ENCODE data around the gene OSBPL2.

OSBPL2 gene

DNA sequence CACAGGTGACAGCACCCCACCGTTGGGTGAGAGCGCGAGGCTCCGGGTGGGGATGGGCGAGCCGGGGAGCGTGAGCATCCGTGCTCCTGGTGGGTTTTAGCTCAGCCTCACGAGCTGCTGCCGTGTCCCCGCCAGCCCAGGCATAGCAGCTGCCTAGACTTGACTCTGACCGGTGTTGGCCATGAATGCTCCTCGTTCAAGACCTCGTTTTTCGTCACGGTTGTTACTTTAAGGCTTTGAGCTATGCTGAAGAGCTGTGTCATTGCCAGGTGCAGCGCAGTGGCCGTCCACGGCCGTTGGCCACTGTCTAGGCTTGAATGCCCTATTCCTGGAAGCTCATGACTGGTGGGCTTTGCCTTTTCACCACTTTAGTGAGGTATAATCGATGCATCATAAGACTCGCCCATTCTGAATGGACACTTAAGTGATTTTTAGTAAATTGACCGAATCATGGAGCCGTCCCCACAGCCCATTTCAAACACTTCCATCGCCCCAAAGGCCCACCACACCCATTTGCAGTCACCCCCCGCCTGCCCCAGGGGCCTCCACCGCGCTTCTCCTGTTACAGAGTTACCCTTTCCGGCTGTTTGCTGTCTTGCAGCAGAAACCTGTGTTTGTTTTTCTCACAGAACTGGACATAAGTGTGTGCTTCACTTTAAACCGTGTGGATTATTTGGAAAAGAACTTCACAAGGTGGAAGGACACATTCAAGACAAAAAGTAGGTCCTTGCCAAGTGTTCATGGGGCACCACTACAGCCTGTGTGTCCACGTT lies 43.0 kb downstream of the OSBPL2 start:
- in situ Hi-C loops (cut with MboI; ENCODE audit: low sequenced_read_pairs) = no loop called here

DNA sequence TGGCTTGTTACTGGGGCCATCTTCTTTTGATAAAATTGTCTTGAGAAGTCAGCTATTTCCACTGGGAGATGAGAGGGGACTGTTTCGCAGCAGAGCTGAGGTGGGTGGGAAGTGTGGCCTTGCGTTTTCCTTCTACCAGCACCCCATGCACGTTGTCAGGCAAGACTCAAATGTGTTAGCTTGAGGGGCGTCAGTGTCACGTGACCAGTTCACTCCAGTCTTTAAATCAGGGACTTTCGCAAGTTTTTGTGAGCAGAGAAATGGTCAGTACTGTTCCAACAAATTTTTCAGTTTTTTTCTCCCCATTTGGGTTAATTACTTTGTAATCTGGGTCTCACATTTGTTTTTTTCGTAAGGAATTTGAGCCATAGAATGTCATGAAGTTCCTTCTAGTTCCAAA lies 43.8 kb downstream of the OSBPL2 start:
- in situ Hi-C loops (cut with MboI; ENCODE audit: low sequenced_read_pairs) = no loop called here

- in situ Hi-C loops (cut with MboI; ENCODE audit: low sequenced_read_pairs) = no loop called here
Measured at GRCh38 chr20:62282877-62283503, 44.7 kb downstream of the OSBPL2 start.

DNA sequence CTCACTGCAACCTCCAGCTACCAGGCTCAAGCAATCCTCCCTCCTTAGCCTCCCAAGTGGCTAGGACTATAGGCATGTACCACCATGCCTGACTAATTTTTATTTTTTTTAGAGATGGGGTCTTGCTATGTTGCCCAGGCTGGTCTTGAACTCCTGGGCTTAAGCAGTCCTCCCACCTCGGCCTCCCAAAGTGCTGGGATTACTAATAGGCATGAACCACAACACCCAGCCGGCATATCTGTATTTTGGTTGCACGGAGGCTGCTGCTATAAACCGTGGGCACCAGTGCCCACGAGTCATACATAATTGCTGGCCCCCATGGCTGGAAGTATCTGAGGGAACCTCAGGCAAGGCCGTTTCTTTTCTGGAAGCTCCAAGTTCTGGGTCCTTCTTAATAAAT lies 46.1 kb downstream of the OSBPL2 start:
- in situ Hi-C loops (cut with MboI; ENCODE audit: low sequenced_read_pairs) = no loop called here

GRCh38 chr20:62285151-62285550 lies 46.8 kb downstream of the OSBPL2 start:
- in situ Hi-C loops (cut with MboI; ENCODE audit: low sequenced_read_pairs) = no loop called here

DNA sequence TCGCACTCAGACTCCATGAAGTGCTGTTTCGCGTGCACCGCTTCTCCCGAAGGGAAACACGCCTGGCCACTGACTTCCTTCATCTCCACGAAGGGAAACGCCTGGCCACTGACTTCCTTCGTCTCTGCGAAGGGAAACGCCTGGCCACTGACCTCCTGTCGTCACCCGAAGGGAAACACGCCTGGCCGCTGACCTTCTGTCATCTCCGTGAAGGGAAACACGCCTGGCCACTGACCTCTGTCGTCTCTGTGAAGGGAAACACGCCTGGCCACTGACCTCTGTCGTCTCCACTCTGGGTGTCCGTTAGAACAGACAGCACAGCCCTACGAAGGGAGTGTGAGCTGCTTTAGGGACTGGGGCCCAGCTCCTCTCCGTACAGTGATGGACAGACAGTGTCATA lies 47.4 kb downstream of the OSBPL2 start:
- in situ Hi-C loops (cut with MboI; ENCODE audit: low sequenced_read_pairs) = no loop called here

- in situ Hi-C loops (cut with MboI; ENCODE audit: low sequenced_read_pairs) = no loop called here
Measured at GRCh38 chr20:62286493-62287064, 48.3 kb downstream of the OSBPL2 start.

DNA sequence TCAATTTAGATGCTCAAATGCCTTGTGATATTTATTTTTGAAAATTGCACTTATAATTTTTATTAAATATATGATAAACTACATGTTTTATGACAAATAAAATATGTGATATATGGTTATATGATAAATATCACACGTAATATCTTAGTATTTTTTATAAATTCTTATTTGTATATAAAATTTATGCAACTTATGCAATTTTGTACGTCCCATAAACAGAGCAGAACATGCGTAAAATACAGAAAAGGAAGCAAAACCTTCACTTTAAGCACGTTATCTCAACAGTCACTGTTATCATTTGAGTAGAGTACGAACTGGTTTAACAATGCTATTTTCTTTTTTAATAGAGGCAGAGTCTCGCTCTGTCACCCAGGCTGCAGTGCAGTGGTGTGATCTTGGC lies 48.8 kb downstream of the OSBPL2 start:
- in situ Hi-C loops (cut with MboI; ENCODE audit: low sequenced_read_pairs) = no loop called here

GRCh38 chr20:62287759-62288534 lies 49.6 kb downstream of the OSBPL2 start:
- in situ Hi-C loops (cut with MboI; ENCODE audit: low sequenced_read_pairs) = no loop called here

GRCh38 chr20:62288535-62289105 lies 50.3 kb downstream of the OSBPL2 start:
- in situ Hi-C loops (cut with MboI; ENCODE audit: low sequenced_read_pairs) = no loop called here

DNA sequence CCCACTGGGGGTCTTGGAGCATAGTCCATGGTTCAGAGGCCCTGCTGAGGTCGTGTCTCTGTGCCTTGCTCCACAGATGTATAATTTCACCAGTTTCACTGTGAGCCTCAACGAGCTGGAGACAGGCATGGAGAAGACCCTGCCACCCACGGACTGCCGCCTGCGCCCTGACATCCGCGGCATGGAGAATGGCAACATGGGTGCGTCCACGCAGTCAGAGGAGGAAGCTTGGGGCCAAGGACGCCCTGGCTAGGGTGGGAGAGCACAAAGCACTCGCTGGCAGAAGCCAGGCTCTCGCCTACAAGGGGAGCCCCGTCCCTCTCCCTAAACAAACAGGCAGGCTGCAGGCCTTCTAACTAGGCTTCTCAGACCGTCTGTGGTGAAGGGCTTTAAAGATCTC lies 50.8 kb downstream of the OSBPL2 start:
- in situ Hi-C loops (cut with MboI; ENCODE audit: low sequenced_read_pairs) = no loop called here

GRCh38 chr20:62289898-62290297 lies 51.6 kb downstream of the OSBPL2 start:
- in situ Hi-C loops (cut with MboI; ENCODE audit: low sequenced_read_pairs) = no loop called here

DNA sequence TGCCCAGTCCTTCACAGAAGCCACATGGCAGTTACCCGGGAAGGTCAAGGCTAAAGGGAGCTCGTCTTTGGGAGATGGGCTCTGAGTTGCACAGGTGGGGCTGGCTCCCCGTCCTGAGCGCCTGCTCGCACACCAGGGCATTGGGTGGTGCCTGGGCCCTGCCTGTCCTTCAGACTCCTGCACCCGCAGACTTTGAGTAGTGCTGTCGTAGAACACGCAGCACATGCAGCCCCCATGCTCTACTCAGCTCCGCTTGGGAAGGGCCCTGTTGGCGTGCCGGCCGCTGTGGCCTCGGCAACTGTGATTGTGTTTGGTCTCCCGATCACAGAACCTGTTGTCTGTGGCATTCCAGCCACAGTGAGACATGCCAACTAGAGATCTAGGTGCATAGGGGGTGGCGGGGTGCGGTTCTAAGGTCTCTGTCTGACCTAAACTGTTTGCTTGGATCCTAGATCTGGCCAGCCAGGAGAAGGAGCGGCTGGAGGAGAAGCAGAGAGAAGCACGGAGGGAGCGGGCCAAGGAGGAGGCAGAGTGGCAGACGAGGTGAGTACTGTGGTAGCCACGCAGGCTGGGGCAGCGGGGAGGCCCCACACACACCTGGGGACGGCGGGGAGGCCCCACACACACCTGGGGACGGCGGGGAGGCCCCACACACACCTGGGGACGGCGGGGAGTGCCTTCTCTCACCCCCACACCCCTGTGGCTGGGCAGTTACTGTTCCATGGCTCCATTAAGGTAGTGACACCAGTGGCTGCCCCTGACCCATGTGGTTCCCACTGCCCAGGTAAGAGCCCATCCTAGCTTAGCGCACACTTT lies 53.1 kb downstream of the OSBPL2 start:
- in situ Hi-C loops (cut with MboI; ENCODE audit: low sequenced_read_pairs) = no loop called here

DNA sequence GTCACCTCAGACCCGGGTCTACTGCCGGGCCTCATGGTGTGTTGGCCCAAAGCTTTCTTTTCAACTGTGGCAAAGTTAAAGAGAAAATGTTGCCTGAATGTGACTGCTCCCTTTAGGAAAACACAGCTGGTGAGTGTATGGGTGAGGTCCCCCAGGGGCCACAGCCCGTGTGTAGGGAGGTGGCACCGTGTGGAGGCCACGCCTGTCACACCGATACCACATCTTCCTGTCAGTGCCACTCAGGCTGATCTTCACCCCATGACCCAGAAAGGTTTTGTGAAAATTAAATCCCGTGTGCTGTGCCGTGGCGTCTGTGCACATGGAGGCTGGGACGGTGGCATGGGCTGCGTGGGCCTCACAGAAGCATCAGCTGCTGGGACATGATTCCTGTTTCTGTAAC lies 53.8 kb downstream of the OSBPL2 start:
- in situ Hi-C loops (cut with MboI; ENCODE audit: low sequenced_read_pairs) = no loop called here

DNA sequence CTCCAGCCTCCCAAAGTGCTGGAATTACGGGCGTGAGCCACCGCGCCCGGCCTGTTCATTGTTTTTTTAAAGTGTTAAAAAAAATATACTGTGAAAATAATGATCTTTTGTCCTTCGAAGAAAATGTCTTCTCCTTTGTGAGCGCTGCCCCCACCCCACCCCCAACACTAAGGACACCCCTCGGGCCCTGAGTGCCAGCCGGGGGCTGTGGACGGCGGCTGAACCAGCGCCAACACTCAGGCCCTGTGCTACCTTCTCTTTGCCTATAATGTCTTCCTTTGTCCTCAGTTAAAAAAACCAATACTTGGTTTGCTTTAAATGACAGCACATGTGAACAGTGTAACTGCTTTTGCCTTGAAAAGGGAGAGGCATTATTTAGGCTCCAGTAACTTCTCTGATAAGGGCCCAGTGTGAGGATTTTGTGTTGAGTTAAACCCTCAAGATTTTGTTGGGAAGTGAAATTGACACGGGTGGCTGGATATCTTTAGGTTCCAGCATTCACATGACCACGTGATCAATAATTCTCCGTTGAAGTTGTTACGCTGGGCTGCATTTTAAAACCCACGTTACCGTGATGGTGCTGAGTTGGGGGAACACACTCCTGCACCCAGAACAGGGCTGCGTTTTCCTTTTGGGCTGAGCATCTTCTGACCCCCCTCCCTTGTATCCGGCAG lies 54.9 kb downstream of the OSBPL2 start:
- in situ Hi-C loops (cut with MboI; ENCODE audit: low sequenced_read_pairs) = no loop called here

DNA sequence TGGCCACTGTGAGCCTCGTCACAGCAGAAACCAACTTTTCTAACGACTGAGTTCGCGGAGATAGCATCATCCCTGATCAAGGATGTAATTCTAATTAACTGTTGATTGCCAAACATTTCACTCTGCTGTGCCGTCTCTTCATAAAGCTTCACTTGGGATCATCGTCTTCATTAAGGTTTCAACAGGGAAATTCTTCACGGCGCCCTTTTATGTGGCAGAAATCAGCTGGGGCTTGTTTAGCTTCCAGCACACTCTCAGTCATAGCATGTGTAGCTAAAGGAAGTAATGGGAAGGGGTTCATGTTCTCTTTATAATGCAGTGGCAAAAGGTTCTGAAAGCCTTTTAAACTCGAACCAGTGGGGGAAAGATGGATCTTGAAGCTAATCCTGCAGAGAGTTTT lies 55.6 kb downstream of the OSBPL2 start:
- in situ Hi-C loops (cut with MboI; ENCODE audit: low sequenced_read_pairs) = no loop called here

GRCh38 chr20:62294516-62294915 lies 56.2 kb downstream of the OSBPL2 start:
- in situ Hi-C loops (cut with MboI; ENCODE audit: low sequenced_read_pairs) = no loop called here

- in situ Hi-C loops (cut with MboI; ENCODE audit: low sequenced_read_pairs) = no loop called here
Measured at GRCh38 chr20:62296724-62297448, 58.6 kb downstream of the OSBPL2 start.

Measured in hTERT RPE-1 (cell line).